ENCODE results near the gene CDH4.

The CDH4 gene

GRCh38 chr20:61746781-61747180 is 494.7 kb downstream of the CDH4 start:
- no peak for DNase-seq (ENCODE audit: low read depth, low spot score)

- DNase-seq (ENCODE audit: low read depth, low spot score), result no peak
Observed at GRCh38 chr20:61748376-61748775, 496.3 kb downstream of the CDH4 start.

GRCh38 chr20:61749406-61750075 is 497.5 kb downstream of the CDH4 start:
- no peak for DNase-seq (ENCODE audit: low read depth, low spot score)

- DNase-seq (ENCODE audit: low read depth, low spot score), result no peak
Observed at GRCh38 chr20:61750093-61750492, 498.0 kb downstream of the CDH4 start.

- DNase-seq (ENCODE audit: low read depth, low spot score), result no peak
Observed at GRCh38 chr20:61752576-61752975, 500.5 kb downstream of the CDH4 start.

- DNase-seq (ENCODE audit: low read depth, low spot score), result no peak
Observed at GRCh38 chr20:61753316-61753942, 501.4 kb downstream of the CDH4 start.

GRCh38 chr20:61753987-61754956 is 502.2 kb downstream of the CDH4 start:
- DNase-seq (ENCODE audit: low read depth, low spot score), result no peak

GRCh38 chr20:61754976-61755778 is 503.1 kb downstream of the CDH4 start:
- DNase-seq (ENCODE audit: low read depth, low spot score), result no peak

GRCh38 chr20:61755971-61756845 is 504.1 kb downstream of the CDH4 start:
- no peak for DNase-seq (ENCODE audit: low read depth, low spot score)

- no peak for DNase-seq (ENCODE audit: low read depth, low spot score)
Observed at GRCh38 chr20:61756966-61757677, 505.1 kb downstream of the CDH4 start.

GRCh38 chr20:61757678-61758563 is 505.9 kb downstream of the CDH4 start:
- DNase-seq (ENCODE audit: low read depth, low spot score), result no peak

- DNase-seq (ENCODE audit: low read depth, low spot score), result no peak
Observed at GRCh38 chr20:61758564-61759200, 506.6 kb downstream of the CDH4 start.

GRCh38 chr20:61759286-61760065 is 507.4 kb downstream of the CDH4 start:
- DNase-seq (ENCODE audit: low read depth, low spot score), result no peak

GRCh38 chr20:61760321-61760720 is 508.3 kb downstream of the CDH4 start:
- DNase-seq (ENCODE audit: low read depth, low spot score), result no peak

GRCh38 chr20:61760731-61761130 is 508.7 kb downstream of the CDH4 start:
- DNase-seq (ENCODE audit: low read depth, low spot score), result no peak

- DNase-seq (ENCODE audit: low read depth, low spot score), result no peak
Observed at GRCh38 chr20:61761453-61762166, 509.5 kb downstream of the CDH4 start.

GRCh38 chr20:61762167-61762710 is 510.2 kb downstream of the CDH4 start:
- DNase-seq (ENCODE audit: low read depth, low spot score), result no peak
